Mammary epithelial cell (primary cell): Measurements from ENCODE around the gene METTL17.

Experiments used
- EZH2 ChIP-seq: IDR thresholded peaks from 2 replicates; pipeline ENCODE4 v1.6.1; 2012; ENCODE audit warnings: low read length, inconsistent platforms, borderline replicate concordance
- TF ChIP-seq, protein P1 (sequence below), 2 donors: IDR thresholded peaks in 1 of 2; conservative IDR thresholded peaks in 1 of 2; 2 replicates each; pipeline ENCODE4 v1.5.1; 2011 to 2012; ENCODE audit warnings: inconsistent platforms in 2 of 2, low read length in 2 of 2, mild to moderate bottlenecking in 2 of 2, control low read depth in 1 of 2, low read depth in 1 of 2; ENCODE audit not compliant: insufficient read depth in 1 of 2; ENCODE audit errors: extremely low read depth in 1 of 2

DNA sequence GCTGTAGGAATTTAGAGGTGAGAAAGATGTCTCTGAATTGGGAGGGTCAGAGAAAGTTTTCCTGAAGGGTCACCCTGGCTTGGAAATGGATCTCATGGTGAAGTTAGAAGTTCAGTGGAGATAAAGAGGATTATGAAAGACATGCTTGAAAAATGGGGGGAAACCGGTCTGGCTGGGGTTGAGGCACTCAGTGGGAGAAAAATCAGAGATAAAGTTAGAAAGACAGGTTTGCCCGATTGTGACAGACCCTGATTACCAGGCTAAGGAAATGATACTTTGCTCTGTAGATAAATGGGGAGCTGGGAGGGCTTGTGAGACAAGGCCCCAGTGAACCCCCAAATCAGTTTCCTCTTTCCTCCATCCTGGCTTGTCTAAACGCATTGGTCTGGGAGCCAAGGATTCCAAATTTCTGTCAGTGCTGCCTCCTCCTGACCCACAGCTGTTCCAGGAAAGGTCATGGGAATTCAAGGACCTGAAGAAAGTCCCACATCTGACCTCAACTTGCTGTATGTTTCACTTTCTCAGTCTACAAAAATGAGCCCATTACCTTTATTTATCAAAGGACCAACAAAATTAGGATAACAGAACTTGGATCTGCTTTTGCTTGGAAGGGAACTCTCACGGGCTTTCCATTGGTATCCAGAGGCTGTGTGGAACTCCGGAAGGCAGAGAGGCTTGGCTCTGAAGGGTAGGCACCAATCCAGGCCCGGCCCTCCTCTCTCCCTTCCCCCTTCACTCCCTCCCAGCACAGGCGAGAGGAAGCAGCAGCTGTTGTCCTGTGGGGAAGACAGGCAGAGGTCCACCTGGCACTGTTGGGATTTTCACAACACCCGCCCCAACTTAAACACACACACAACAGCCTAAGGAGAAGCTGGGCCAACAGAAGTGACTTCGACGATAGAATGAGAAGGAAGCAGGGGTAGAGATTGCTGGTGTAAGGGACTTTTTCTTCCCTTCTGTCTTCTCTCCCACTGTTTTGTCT, 49.0 kb downstream of the METTL17 start:
- TF ChIP-seq, protein P1, sequence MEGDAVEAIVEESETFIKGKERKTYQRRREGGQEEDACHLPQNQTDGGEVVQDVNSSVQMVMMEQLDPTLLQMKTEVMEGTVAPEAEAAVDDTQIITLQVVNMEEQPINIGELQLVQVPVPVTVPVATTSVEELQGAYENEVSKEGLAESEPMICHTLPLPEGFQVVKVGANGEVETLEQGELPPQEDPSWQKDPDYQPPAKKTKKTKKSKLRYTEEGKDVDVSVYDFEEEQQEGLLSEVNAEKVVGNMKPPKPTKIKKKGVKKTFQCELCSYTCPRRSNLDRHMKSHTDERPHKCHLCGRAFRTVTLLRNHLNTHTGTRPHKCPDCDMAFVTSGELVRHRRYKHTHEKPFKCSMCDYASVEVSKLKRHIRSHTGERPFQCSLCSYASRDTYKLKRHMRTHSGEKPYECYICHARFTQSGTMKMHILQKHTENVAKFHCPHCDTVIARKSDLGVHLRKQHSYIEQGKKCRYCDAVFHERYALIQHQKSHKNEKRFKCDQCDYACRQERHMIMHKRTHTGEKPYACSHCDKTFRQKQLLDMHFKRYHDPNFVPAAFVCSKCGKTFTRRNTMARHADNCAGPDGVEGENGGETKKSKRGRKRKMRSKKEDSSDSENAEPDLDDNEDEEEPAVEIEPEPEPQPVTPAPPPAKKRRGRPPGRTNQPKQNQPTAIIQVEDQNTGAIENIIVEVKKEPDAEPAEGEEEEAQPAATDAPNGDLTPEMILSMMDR (conservative IDR thresholded peaks at IDR 0.05 in 1 of 2, IDR thresholded peaks at IDR 0.05 in 1 of 2; ENCODE audit: extremely low read depth in 1 of 2, insufficient read depth in 1 of 2, low read depth in 1 of 2, low read length in 2 of 2), result no peak
- no peak for TF ChIP-seq EZH2
